ENCODE data around the gene FAR2. TPM values are rescaled to one million over a fixed set of nuclear protein-coding genes. Genes with fewer than 3 reads are reported as not detected.

FAR2 gene
- total RNA-seq, 1 donor from 2014 or later, result 10.6 TPM

DNA sequence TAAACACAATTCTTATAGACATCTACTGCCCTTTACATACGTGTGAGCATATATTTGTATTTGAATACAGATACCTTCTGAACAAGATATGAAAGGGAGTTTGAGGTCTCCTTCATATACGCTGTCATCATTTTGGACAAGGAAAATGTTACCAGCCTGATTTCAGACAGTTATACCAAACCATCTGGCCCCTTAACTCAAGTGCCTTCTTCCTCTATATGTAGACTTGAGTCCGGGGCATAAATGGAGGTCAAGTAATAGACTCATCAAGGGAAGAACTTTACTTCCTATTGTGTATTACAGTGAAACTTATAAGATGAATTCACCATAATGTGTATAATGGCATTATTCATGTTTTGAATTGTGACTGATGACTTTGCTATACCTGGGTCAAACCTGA lies 52.2 kb downstream of the FAR2 start:
- intact Hi-C loops (cut with micrococcal nuclease), result no loop called here

DNA sequence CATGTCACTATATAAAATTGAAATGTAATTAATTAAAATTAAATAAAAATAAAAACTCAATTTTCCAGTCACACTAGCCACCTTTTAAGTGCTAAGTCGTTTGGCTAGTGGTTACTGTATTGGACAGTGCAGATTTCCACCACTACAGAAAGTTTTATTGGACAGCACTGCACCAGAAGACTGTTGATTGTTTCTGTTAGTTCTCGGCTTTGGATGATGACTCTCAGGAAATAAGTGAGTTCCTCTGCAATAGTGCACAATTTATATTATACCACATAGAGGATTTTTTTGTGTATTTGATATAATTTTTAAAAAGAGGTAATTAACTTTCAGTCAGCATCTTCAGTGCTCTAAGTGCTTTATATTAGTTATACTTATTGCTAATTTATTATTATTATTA lies 52.7 kb downstream of the FAR2 start:
- intact Hi-C loops (cut with micrococcal nuclease), result no loop called here

DNA sequence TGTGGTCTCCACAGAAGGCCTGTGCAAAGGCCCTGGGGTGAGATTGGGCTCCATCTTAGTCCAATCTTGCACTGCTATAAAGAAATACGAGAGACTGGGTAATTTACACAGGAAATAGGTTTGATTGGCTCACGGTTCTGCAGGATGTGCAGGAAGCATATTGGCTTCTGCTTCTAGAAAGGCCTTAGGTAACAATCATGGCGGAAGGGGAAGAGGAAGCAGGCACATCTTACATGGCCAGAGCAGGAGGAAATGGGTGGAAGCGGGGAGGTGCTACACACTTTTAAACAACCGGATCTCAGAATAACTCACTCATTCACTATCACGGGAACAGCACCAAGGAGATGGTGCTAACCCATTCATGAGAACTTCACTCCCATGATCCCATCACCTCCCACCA lies 55.4 kb downstream of the FAR2 start:
- intact Hi-C loops (cut with micrococcal nuclease), result no loop called here

DNA sequence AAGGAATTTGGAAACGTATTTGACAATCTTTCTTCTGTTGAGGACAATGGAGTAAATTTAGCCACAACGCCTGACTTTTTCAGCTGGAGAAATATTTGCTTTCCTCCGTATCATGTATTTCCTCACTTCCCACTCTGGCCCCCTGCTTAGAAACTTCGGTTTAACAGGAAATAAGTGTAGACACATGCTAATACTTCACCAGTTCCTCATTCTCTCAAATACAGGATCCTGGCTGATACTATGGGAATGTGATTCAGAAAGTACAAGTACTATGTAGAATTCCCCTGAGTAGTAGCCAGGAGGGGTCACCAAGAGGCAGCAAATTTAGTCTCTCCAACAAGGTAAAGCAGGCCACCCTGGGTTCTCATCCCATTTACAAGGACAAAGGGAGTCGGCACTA lies 58.0 kb downstream of the FAR2 start:
- intact Hi-C loops (cut with micrococcal nuclease), result no loop called here

DNA sequence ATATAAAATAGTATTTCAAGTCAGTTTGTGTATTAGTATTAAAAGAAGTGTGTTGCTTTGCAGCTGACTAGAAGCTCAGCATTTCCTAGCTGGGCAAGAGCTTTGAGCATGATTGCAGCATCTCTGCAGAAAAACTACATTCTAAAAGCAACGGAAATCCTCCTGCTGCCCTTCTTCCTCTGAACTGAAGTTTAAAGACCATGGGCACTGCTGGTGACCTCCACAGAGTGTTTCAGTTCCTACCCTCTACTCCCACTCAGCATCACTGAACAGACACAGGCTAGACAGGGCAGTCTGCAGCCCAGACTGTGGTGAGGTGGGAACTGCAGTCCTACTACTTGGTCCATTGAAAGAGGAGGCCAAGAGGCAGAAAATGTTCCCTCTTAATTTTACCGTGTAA lies 59.0 kb downstream of the FAR2 start:
- intact Hi-C loops (cut with micrococcal nuclease), result no loop called here

DNA sequence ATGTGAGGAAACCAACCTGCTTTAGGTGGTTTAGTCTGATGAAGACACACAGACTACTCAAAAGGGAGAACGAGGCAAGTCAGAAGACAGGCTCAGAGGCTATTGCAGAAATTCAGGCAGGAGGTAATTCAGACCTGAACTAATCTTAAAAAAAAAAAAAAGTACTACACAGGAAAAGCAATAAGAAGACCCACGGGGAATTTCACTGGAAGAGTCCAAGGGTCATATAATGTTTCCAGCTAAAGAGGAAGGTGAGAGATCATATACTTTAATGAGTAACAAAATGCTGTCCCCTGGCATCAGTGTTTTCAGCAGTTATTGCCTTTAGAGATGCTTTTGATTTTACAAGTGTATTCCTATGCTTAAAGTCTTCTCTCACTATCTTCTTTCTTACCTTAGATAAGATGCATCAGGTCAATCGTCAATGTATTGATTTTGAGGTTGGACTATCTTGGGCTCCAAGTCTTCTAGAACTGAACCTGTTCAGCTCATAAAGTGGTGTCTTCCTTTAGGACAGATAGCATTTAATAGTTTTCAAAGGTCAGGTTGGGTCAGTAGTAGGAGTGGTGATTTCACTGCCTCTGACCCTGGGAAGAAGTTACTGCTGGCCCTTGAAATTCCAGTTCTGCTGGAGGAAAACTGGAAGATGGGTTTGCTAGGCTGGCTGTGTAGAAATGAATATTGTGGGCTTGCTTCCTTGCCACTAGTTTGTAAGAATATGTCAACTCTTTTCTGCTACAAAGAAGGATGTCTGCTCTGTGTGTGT lies 60.0 kb downstream of the FAR2 start:
- intact Hi-C loops (cut with micrococcal nuclease), result no loop called here

DNA sequence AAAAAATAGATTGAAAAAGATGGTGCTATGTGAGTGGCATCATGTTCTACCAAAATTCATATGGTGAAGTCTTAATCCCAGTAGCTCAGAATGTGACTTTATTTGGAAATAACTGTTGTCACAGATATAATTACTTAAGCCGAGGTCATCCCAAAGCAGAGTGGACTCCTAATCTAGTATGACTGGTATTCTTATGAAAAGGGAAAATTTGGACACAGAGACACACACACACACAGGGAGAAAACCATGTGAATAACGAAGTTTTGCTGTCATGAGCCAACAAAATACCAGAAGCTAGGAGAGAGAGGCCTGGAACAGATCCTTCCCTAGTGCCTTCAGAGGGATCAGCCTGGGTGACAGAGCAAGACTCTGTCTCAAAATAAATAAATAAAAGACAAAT lies 62.6 kb downstream of the FAR2 start:
- intact Hi-C loops (cut with micrococcal nuclease), result no loop called here

DNA sequence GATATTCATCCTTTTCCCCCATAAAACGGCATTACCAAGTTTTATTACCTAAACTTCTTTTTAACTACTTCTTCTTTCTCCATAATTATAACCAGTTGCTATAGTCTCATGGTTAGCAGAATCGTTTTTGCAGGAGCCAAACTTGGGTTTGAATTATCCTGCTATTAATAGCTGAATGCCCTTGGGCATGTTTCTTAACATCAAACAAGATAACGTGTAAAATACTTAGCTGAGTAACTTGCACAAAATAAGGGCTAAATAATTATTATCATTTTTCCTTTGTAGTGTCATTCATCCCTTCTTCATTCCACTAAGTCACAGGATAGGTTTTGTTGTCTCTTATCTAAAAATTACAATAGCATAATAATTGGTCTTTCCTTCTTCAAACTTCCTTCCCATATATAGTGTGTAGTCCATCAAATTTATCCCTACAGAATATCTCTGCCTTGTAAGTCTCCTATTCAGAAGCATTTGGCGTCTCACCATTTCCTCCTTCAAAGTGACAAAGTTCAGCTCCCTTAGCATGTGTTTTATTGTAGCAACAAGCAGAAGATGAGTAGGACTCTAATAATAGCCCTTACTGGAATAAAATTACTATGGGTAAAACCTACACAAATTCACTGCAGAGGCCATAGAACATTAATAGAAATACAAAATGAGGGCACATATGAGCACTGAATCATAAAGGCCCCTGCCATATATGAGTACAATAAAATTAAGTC lies 63.8 kb downstream of the FAR2 start:
- intact Hi-C loops (cut with micrococcal nuclease), result no loop called here

DNA sequence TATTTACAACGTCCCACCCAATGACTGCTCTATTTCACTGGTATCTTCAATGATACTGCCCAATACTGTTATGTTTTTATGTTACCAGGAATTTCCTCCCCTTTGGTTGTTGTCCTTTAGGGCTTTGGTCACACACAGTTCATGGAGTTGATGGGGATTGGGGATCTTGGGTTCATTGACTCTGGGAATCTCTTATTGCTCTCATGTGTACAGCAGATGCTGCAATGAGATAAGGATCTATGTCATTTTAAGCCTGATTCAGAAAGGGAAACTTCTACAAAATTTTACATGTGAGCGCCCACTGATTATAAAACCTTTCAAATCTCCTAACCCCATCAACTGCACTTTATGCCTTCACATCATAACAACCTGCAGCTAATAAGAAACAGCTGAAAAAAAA lies 67.2 kb downstream of the FAR2 start:
- intact Hi-C loops (cut with micrococcal nuclease), result no loop called here

DNA sequence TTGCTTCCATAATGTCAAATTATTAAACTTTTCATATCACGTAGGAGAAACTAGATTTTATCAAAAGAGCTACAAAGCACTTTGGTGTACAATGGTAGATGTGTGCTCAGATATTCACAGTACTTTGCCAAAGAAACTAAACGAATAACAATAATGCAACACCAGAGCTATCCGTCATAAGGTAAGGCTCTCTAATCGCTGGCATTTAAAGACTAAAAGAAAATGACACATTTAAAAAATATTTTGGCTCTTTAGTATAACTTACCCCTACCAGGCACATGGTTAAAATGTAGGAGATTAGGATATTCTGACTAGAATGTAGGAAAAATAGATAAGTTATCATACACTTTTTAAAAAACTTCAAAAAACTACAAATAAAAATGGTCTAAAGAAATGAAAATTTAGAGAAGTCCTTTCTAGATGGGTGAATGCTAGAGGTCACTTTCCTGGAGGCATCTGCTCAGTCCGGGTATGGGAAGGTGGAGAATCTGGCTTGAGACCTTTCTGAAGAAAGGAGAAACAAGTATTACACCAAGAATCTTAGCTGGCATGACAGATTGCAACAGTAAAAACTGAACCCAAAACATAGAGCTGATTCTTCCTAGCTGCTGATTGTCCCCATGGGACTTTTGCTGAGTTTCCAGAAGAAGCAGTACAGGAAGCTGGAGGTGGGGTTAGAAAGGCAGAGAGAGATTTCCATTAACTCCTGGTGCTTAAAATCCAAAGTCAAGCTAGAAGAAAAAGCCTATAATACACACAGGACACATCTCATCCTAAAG lies 67.9 kb downstream of the FAR2 start:
- intact Hi-C loops (cut with micrococcal nuclease), result no loop called here

DNA sequence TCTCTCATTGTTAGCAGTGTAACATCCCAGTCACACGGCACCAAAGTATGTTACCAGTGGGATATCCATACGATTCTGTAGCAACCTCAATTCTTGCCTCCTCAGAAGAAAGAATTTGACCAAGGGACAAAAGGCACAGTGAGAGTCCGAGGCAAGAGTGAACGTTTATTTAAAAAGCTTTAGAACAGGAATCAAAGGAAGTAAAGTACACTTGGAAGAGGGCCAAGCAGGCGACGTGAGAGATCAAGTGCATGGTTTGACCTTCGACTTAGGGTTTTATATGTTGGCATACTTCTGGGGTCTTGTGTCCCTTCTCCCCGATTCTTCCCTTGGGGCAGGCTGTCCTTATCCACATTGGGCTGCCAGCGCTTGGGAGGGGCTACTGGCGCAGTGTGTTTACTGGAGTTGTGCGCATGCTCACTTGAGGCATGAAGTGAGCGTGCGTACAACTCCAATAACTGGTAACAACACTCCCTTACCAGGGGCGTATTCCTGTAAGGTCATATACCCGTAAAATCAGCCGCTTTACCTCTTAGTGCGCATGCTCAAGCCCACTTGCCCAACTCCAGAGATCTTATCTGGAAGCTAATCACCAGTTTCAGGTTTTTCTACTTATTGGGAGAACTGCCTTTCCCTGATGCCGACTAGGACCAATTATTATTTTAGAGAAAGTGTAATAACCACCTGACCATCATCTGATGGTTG lies 71.7 kb downstream of the FAR2 start:
- intact Hi-C loops (cut with micrococcal nuclease), result no loop called here

DNA sequence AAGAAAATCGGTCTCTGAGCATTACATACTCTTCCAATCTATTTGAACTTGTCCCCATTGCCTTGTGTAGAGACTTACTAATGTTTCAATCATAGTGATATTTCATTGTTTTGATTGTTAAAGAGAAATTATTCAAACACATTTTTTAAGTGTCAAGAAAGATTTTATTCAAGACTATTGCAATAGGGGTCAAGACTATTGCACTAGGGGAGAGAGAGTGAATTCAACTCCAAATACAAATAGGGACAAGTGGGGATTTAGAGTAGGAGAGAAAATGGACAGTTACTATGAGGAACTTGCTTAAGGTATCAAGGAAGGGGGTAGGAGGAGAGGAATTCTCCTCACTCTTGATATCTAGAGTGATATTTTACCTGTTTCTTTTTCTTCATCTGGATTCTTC lies 73.1 kb downstream of the FAR2 start:
- intact Hi-C loops (cut with micrococcal nuclease), result no loop called here

DNA sequence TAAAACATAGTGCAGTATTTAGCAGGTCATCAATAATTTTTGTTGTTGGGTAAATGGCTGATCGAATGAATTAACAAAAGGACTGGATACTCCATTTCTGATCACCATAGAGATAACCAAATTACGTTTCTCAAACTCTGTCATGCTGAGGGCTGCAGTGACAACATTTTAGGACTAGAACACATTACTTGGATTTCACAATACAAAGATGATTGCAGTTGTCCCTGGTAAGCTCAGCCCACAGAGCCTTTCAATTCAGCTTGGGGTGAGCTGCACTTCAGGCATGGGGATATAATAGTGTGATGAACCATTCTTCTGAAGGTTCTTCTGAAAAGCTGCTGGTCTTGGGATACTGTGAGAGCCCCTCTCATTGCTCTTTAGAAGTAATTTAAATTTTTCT lies 74.3 kb downstream of the FAR2 start:
- intact Hi-C loops (cut with micrococcal nuclease), result no loop called here

DNA sequence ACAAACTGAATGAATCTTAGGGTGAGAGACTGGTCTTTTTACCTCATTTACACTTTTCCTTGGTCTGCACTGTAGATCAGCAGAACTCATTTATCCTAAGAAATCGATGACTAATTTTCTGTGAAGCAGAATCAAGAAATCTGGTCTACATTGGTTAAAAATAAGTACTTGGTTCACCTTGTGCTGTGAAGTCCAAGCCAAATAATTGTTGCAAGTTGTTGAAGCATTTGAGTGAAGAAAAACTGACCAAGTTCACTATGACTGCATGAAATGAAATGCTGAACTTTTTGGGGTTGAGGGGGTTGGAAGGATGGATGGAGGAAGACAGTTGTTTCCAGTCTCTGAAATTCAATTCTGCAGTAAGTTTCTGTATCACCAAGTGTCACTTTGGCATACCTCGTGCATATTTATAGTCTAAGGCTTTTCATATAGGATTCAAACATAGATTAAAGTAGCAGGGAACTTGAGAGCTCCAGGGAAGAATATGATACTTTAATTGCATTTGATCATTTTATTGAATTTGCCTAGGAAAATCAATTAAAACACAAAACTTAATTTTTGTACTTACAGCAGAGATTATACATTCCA lies 75.0 kb downstream of the FAR2 start:
- intact Hi-C loops (cut with micrococcal nuclease), result no loop called here

DNA sequence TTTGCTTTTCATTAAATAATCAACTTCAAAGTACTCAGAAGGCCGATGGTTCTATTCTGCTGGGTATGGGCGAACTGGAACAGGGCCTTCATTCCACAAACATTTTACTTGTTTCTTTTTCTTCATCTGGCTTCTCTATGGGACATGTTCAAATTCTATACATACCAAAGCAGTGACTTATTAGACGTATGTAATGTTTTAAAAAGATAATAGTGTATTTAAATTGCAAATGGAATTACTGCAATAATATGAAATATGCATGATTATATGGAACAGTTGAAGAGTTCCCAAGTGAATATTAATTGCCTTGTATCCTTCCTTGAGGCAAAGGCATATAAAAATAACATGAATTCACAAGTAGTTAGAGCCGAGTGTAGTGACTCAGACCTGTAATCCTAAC lies 75.5 kb downstream of the FAR2 start:
- intact Hi-C loops (cut with micrococcal nuclease), result no loop called here

DNA sequence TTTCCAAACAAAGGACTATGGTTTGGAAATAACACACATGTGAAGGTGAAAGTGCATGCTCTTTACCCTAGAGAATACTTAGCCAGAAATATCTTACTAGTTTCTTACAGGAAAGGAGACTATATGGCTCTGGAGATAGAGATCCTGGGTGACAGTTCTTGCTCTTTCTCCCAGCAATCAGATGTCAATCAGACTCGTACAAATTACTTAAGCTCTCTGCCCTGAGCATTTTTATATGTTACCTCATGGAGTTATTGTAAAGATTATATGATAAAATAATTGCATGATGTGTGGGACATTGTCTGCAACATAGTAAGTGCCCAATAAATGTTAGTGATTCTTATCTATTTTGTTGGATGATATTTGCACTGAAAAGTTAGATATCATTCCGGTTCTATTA lies 76.8 kb downstream of the FAR2 start:
- intact Hi-C loops (cut with micrococcal nuclease), result no loop called here

DNA sequence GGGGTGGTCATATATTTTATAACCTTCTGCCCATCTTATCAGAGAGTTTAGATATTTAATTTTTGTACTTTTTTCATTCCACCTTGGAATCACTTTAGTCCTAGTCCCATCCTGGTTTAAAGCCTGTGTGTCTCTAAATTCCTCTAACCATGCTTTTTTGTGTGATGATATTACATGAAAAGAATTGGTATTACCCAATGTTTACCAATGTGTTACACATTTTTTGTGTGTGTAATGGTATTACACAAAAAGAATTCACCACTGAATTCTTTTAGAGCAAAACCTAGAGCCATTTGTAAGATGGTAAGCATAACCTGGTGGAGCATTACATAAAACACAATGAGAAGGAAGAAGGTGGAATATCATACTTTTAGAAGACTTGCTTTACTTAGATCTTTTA lies 77.5 kb downstream of the FAR2 start:
- intact Hi-C loops (cut with micrococcal nuclease), result no loop called here

DNA sequence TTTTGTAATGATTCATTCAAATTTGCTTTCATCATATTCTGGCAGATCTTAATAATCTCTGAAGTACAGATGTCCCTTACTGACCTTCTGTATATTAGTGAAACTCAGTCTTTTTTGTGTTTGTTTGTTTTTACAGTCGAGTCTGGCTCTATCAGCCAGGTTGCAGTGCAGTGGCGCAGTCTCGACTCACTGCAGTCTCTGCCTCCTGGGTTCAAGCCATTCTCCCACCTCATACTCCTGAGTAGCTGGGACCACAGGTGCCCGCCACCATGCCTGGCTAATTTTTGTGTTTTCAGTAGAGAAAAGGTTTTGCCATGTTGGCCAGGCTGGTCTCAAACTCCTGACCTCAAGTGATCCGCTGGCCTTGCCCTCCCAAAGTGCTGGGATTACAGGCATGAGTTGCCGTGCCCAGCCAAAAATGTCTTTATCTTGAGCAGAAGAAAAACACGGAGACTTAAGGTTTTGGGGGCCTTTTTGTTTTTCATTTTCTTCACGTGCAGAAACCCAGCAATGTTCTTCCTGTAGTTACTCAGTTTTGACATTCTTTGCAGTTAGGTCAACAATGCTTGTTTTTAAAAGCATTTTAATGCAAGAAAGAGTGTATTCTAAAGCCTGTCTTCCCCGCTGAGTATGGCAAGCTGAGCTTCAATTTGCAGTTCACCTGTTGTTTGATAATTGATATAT lies 79.5 kb downstream of the FAR2 start:
- intact Hi-C loops (cut with micrococcal nuclease), result no loop called here

DNA sequence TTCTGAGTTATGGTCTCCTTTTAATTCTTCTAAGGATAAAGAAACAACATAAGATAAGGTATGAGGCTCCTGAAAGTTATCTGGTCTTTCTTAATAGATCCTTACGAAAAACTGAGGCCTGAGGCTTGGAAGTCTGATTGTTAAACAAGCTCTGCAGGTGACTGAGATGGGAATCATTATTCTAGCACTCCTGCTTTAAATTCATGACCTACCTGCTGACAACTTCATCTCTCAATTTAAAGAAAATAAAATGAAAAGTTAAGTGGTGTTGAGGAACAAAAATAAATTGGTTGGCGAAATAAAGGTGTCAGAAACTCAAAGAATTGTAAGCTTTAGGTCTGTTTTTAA lies 80.1 kb downstream of the FAR2 start:
- intact Hi-C loops (cut with micrococcal nuclease), result no loop called here

DNA sequence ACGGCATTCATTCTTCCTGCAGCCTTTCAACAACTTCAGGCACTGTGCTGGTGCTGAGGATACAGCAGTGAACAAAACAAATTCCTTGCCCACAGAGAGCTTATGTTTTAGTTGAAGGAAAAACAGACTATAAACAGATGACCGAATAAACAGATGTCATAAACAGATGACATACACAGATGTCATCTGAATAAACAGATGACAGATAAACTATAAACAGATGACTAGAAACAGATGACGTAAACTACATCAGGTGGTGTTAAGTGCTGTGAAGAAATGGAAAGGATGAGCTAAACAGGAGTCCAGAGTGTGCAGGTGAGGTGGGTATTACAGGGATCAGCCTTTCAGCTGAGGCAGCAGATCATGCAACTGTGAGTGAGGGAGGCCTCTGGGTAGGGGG lies 80.9 kb downstream of the FAR2 start:
- intact Hi-C loops (cut with micrococcal nuclease), result no loop called here
